GM21515 (cell line): ENCODE data around the gene SENP6.

ENCODE experiments used
- ATAC-seq: cut with Tn5 transposase; IDR thresholded peaks from one replicate; pipeline ENCODE4 v1.9.1; 2021; ENCODE audit not compliant: unreplicated experiment

SENP6 gene

DNA sequence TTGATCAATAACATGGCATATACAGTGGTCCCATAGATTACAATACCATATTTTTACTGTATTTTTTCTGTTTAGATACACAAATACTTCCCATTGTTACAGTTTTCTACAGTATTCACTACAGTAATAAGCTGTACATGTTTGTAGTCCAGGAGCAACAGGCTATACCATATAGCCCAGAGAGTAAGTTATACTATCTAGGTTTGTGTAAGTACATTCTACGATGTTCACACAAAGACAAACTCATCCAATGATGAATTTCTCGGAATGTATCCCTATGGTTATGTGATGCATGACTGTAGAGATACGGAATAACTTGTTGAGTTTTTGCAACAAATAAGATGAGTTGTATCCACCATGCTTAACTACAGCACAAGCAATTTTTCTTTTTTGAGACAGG lies 143.7 kb downstream of the SENP6 start:
- ATAC-seq: no peak

DNA sequence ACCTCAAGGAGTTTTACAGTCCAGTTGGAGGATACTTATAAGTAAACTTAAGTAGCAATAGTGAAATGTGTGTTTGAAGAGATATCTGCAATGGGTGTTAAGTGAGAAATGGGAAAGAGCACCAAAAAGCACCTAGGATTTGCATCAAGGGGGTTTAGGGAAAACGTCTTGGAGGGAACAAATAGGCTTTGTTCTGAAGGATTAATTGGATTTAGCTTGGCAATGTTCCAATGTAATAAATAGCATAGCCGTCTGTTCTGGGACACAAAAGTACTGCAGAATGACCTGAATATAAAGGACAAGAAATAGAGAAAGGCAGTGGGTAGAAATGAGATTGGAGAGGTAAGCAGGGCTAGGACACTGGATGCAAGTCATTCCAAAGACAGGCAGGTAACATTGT lies 144.5 kb downstream of the SENP6 start:
- ATAC-seq: no peak

DNA sequence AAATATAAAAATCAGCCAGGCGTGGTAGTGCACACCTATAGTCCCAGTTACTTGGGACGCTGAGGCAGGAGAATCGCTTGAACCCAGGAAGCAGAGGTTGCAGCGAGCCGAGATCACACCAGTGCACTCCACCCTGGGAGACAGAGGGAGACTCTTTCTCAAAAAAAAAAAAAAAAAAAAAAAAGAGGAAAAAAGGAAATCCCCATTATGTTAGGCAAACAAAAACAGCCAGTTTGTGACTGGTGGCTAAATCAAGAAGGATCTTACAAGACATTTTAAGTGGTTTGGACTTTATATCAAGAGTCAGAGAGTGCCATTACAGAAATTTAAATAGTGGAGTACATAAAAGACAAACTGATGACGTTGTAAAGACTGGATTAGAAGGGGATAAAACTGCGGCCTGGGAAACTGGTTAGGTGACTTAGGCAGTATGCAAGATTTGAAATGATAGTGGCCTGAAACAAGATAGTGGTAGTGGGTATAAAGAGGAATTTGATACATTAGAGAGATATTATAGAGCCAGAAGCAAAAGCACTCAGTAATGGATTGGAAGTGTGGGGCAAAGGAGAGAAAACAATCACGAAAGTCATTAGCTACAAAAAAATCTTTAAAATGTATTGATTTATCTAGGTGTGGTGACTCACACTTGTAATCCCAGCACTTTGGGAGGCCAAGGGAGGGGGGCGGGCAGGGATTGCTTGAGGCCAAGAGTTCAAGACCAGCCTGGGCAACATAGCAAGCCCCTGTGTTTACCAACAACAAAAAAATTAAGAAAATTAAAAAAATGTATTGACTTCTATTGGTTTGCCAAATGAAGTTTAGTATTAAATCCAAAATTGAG lies 145.7 kb downstream of the SENP6 start:
- ATAC-seq: no peak

DNA sequence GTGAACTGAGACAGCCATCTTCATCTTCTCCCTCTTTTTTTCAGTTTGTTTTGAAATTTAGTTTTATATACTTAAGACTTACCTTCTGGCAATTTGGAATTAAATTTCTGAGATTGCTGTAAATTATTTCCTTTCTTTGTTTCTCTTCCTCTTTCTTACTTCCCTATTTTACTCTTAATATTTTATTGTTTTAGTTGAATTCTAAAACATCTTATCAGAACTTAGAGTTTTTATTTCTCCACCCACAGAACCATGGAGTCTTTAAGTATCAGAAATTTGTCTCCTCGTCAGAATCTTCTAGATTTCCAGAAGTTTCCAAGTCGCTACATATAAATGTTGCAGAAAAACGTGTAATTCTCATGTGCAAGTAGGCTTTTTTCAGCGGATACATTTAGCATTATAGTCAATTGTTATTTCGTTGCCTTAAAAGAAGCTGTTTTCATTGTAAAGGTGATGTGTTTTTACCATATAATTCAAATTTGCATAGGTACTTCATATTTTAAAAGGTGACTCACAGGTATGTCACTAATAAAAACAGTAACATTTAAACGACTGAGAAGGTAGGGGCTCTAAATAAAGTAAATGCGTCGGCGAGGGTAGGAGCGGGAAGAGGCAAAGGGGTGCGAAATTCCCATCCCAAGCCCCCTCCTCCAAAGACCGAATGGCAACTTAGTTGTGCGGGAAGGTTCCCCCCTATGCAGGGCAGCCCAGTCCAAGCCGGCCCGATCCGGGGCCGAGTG lies 146.5 kb downstream of the SENP6 start:
- ATAC-seq: peak; percentile 1

DNA sequence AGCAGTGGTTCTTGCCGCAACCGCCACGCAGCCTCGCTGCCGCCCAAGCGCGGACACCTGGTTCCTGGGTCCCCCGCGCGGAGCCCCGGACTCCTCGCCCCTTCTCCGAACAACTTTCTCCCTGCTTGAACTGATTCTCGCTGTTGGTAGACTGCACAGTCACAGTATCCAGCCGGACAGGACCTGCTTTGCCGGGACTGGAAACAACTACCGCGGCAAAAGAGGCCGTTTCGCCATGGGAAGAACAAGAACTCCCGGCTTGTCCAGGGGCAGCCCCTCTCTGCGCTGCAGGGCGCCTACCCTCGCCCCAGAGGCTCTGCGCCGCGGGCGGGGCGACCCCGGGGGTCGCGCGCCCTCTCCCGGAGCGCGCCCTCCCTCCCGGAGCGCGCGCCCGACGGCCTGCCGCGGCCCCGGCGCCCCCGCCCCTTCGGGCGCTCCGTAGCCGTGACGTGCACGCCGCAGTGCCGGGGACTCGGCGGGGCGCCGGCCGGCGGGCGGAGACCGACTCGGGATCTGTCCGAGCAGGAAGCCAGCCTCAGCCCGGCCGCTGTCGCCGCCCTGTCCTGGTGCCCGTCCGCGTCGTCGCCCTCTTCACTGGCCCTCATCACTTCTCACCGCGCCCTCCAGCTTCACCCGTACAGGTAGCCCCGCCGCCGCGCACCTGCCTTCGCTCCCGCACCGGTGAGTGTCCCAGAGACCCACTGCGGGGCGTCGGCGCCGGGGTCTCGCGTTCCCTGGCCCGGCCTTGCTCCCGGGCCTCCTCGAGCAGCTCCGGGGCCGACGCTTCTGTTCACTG lies 147.3 kb downstream of the SENP6 start, which contains the start of gene MYO6:
Gene MYO6, plus strand, starts transcription at position 497 of the 796 bp plus-strand sequence. CDS start 68,309 bp downstream, outside the sequence.
- peak; percentile 84 for ATAC-seq

DNA sequence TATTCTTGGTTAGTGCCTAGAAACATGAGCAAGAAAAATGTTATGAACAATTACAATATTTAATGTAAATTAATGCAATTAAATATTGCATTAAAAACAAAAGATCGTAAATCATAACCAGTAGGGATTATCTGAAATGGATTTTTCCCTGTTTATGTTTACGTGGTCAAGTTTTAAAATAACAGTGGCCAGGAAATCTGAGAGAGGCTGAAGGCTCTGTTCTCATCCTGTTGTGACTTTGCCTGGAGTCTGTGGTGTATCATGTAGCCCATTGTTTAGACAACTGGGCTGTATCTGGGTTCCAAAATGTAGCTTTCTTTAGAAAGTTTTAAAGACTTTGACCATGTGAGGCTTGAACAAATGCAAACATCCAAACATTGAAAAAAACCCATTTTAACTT lies 149.8 kb downstream of the SENP6 start:
- ATAC-seq: no peak

DNA sequence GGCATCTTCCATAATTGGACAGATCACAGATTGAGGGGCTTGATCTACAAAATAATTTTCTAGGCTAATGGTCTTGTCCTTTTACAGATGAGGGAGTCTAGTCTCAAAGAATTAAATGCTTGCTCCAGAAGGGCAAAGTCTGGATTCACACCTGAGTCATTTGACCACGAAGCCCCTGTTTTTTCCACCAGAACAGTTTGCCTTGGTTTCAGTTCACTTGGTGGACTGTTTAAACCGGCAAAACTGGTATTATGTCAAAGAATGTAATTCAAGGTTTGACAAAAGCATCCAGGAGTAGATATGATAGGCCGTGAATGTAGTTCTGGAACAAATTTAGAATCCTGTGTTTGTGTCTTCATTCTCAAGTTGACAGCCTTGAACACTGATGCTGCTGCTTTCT lies 150.7 kb downstream of the SENP6 start:
- ATAC-seq: no peak

DNA sequence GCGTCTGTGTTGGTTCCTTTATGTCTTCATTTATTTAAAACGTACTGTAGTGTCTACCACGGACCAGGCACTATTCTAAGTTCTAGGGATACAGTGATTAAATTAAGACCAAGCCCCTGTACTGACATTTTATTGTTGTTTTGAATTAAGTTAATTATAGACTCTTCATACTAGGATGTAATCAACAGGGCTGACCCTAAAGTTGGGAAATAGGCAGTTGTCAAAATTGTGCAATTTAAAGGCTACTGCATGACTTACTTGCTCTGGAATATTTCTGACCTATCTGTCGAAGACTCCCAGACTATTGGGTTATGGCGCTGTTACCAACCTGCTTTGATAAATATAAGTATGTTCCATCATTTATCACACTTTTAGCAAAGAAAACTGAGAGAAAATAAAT lies 154.0 kb downstream of the SENP6 start:
- ATAC-seq: no peak

DNA sequence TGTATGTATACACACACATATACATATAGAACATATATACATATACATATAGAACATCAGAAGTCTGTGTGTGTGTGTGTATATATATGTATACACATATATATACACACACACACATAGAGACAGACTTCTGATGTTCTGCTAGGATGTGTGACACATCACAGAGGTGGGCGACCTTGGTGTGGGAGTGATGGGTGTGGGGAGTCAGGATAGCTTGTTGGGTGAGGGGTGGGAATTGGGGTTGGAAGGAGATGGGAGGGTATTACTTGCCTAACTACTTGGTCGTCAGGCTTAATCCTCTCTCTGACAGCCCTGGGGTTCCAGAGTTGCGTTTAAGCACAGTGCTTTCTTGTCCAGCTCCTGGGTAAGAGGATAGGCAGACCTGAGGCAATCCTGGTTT lies 155.6 kb downstream of the SENP6 start:
- no peak for ATAC-seq

DNA sequence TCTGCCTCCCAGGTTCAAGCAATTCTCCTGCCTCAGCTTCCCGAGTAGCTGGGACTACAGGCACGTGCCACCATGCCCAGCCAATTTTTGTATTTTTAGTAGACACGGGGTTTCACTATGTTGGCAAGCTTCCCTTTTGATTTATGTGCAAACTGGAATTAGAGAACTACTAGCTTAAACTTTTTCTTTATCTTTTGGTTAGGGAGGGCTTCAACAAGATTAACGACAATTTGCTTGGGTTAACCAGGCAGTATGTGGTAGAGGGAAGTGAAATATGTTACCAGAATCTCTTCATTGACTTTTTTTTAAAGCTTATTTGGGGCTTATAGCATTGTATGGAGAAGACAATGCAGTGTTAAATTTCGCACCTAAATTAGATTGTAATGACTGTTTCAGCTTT lies 156.4 kb downstream of the SENP6 start:
- no peak for ATAC-seq

DNA sequence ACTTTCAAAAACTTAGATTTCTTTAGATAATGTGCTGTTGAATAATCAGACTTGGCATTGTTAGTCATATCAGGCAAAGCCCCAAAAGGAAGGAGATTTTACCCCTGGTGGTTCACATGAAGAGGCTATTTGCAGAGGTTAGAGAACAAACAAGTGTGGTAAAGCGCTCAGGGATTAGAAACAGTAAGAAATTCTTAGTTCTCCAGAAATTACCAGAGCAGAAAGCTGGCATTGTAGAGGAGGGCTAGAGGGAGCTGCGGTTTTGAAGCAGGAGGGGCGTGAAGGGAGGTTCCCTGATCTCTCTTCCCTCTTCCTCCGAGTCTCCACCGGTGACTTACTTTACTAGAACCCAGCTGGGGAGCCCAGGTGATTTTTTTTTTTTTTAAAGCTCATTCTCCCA lies 157.5 kb downstream of the SENP6 start:
- no peak for ATAC-seq

DNA sequence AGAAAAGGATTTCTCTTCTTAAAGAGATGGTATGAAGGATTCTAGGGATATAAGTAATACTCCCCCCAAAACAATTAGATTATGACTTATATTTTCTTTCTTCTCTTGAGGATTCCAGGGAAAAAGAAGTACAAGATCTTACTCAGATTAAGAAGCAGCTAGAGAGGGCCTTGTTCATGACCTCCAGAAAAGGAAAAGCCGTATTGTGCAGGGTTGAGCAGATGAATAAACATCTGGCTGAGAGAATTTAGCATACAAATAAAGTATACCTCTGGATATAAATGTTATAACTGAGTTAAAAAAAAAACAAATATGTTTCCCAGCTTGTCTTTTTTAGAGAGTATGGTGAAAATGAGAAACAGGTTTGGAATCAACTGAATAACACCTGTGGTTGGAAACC lies 158.6 kb downstream of the SENP6 start:
- no peak for ATAC-seq

DNA sequence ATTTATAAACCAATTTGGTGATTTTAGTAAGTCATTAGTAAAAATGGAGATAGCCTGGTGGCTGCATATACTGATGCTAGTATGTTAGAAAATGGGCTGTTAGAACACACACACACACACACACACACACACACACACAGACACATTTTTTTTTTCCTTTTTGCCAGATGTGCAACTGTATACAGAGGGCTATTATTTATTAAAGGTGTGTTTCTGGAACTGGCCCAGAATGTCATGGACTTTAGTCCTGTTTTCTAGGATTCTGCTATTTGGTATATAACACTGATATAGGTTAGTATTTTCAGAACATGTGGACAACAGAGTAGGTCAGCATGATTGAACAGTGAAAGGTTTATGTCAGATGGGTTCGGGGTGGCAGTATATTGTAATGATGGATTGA lies 159.8 kb downstream of the SENP6 start:
- ATAC-seq: no peak

DNA sequence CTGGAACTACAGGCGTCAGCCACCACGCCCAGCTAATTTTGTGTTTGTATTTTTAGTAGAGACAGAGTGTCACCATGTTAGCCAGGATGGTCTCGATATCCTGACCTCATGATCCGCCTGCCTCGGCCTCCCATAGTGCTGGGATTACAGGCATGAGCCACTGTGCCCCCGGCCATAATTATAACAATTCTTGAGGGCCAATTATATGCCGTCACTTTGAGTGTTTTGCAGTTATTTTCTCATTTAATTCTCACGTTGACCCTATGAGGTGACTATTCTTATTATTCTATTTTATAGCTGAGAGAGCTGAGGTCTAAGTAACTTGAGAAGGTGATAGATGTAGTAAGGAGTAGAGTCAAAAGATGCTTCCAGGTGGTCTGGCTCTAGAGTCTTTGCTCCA lies 160.4 kb downstream of the SENP6 start:
- ATAC-seq: no peak

DNA sequence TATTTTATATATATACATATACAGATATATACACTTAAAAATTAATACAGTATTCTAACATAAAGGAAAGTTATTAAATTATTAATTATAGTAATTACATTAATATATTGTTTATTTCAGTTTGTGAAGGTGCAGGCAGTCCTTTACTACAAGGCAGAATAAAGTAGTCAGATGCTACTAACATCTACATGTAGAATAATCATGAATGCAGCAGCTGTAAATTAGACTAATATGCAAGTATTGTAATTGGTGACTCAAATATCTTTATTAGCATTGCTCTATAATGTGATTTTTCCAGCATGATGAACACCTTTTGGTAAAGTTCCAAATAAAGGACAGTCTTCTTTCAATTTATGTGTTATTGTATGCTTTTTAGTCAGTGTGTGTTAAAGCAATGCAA lies 164.7 kb downstream of the SENP6 start:
- ATAC-seq: no peak
